T follicular helper cell (primary cell): Measurements from ENCODE around the gene TAF11L7.
"Not testable (repeated sequence)": the region's sequence is repeated elsewhere in the genome, so short reads cannot be mapped to it uniquely, and the experiment has no call there.

Experiments
- DNase-seq: peaks from one replicate; pipeline ENCODE4 v3.0.0-alpha.2; 2020; ENCODE audit warnings: low read depth
- total RNA-seq, 2 experiments: gene quantifications; one replicate each; lab custom pipeline; 2026; lab: John Stamatoyannopoulos, UW

TAF11L7 gene
- 0 reads per million in 2 experiments for total RNA-seq

- not testable (repeated sequence) for DNase-seq
These were observed at the start of gene TAF11L7 for GRCh38 chr5:17585658-17586057. Gene TAF11L7, minus strand, starts transcription at chr5:17585758.

GRCh38 chr5:17634160-17634559, 48.6 kb upstream of the TAF11L7 start, which contains the start of gene TAF11L14:
Gene TAF11L14, plus strand, starts transcription at chr5:17634460.
- DNase-seq = no peak

GRCh38 chr5:17631788-17632187, 46.2 kb upstream of the TAF11L7 start, which contains the start of gene TAF11L13:
Gene TAF11L13, plus strand, starts transcription at chr5:17632088.
- DNase-seq = not testable (repeated sequence)

GRCh38 chr5:17625686-17626085, 40.1 kb upstream of the TAF11L7 start:
- no peak for DNase-seq

GRCh38 chr5:17620627-17621026, 35.1 kb upstream of the TAF11L7 start:
- DNase-seq = no peak

- DNase-seq = no peak
These were observed 33.8 kb upstream of the TAF11L7 start for GRCh38 chr5:17619354-17619753.

GRCh38 chr5:17614872-17615605, 29.5 kb upstream of the TAF11L7 start:
- no peak for DNase-seq

- not testable (repeated sequence) for DNase-seq
These were observed 24.5 kb upstream of the TAF11L7 start, which contains the start of gene TAF11L12 for GRCh38 chr5:17610092-17610491. Gene TAF11L12, plus strand, starts transcription at chr5:17610392.

GRCh38 chr5:17607461-17607860, 21.9 kb upstream of the TAF11L7 start:
- DNase-seq = not testable (repeated sequence)

- DNase-seq = no peak
These were observed 19.4 kb upstream of the TAF11L7 start for GRCh38 chr5:17604951-17605350.

- not testable (repeated sequence) for DNase-seq
These were observed 18.3 kb upstream of the TAF11L7 start, which contains the start of gene TAF11L11 for GRCh38 chr5:17603880-17604279. Gene TAF11L11, plus strand, starts transcription at chr5:17604183.

- DNase-seq = not testable (repeated sequence)
These were observed 12.2 kb upstream of the TAF11L7 start, which contains the start of gene TAF11L10 for GRCh38 chr5:17597728-17598127. Gene TAF11L10, minus strand, starts transcription at chr5:17597828.

- not testable (repeated sequence) for DNase-seq
These were observed 8.7 kb upstream of the TAF11L7 start, which contains the start of gene TAF11L9 for GRCh38 chr5:17594255-17594654. Gene TAF11L9, minus strand, starts transcription at chr5:17594394.

GRCh38 chr5:17590860-17591259, 5.3 kb upstream of the TAF11L7 start, which contains the start of gene TAF11L8:
Gene TAF11L8, minus strand, starts transcription at chr5:17590960.
- DNase-seq = not testable (repeated sequence)
